A673 (cell line): ENCODE measurements around the gene SMIM35. TPM values are rescaled to one million over a fixed set of nuclear protein-coding genes. Genes with fewer than 3 reads are reported as not detected.

Source experiments
- BruUV-seq: library from RNA; stranded (reverse); fragments of 400-500 nt; replicated peaks from 2 replicates; lab custom pipeline; 2021; lab: Mats Ljungman, UMichigan
- CTCF ChIA-PET: fragments of 300-600 bp; sonication (Branson Sonifier 250); formaldehyde crosslinking; loops from one replicate; lab custom pipeline; 2022; ENCODE audit warnings: antibody characterized with exemption; lab: Charles Lee
- POLR2A ChIA-PET: fragments of 300-600 bp; sonication (Branson Sonifier 250); formaldehyde crosslinking; loops from one replicate; lab custom pipeline; 2022; ENCODE audit warnings: antibody characterized with exemption; ENCODE audit not compliant: low non-redundant PET; lab: Charles Lee
- DNase-seq: peaks from one replicate; pipeline ENCODE4 v3.0.0-alpha.2; 2015; ENCODE audit warnings: low spot score
- H3K27ac ChIP-seq: fragments of 200-600 bp; sonication (generic); 2 replicates; pipeline ENCODE4 v1.5.1; 2016; ENCODE audit warnings: mixed run types, low read depth, mild to moderate bottlenecking, mixed read lengths, antibody characterized with exemption, low read length; ENCODE audit not compliant: poor library complexity, severe bottlenecking
- H3K27me3 ChIP-seq: fragments of 200-600 bp; sonication (generic); replicated peaks from 2 replicates; pipeline ENCODE4 v1.6.1; 2017; ENCODE audit warnings: mixed run types, low read depth, mild to moderate bottlenecking, mixed read lengths, antibody characterized with exemption, low read length; ENCODE audit not compliant: insufficient read depth, poor library complexity
- H3K36me3 ChIP-seq: fragments of 200-600 bp; sonication (generic); 2 replicates; pipeline ENCODE4 v1.6.1; 2016; ENCODE audit warnings: mixed run types, mild to moderate bottlenecking, mixed read lengths, antibody characterized with exemption, low read length; ENCODE audit not compliant: insufficient read depth, poor library complexity, severe bottlenecking
- H3K4me1 ChIP-seq: fragments of 200-600 bp; sonication (generic); 2 replicates; pipeline ENCODE4 v1.6.1; 2017; ENCODE audit warnings: mixed run types, mild to moderate bottlenecking, mixed read lengths, antibody characterized with exemption, low read length; ENCODE audit not compliant: insufficient read depth, poor library complexity, severe bottlenecking
- H3K4me3 ChIP-seq: fragments of 200-600 bp; sonication (generic); 2 replicates; pipeline ENCODE4 v1.5.1; 2016; ENCODE audit warnings: low read depth, mixed run types, mild to moderate bottlenecking, mixed read lengths, low read length; ENCODE audit not compliant: poor library complexity, severe bottlenecking
- H3K9me3 ChIP-seq: fragments of 200-600 bp; sonication (generic); 2 replicates; pipeline ENCODE4 v1.6.1; 2016; ENCODE audit warnings: mixed run types, low read depth, mild to moderate bottlenecking, mixed read lengths, antibody characterized with exemption, low read length; ENCODE audit not compliant: poor library complexity, severe bottlenecking
- CTCF ChIP-seq: fragments of 300-800, 200-600 bp; sonication (generic); conservative IDR thresholded peaks from 2 replicates; pipeline ENCODE4 v1.5.1; 2017; ENCODE audit warnings: low read depth, mild to moderate bottlenecking, antibody characterized with exemption, low read length, moderate library complexity, mixed read lengths
- EZH2 ChIP-seq: fragments of 200-600 bp; sonication (generic); IDR thresholded peaks from 2 replicates; pipeline ENCODE4 v1.6.1; 2017; ENCODE audit warnings: borderline replicate concordance, low read depth, mild to moderate bottlenecking, mixed read lengths, antibody characterized with exemption, low read length; ENCODE audit not compliant: poor library complexity, severe bottlenecking
- intact Hi-C: fragments of 100-400 bp; cut with micrococcal nuclease; formaldehyde crosslinking; loops from one replicate; pipeline ENCODE4 v1.10.0; 2022; ENCODE audit not compliant: unreplicated experiment
- total RNA-seq: library from RNA; stranded (reverse); gene quantifications from 2 replicates; pipeline ENCODE4 v1.2.3, GENCODE V29; 2021

The SMIM35 gene
- total RNA-seq, 1 experiment from 2014 or later = not detected

- Histone ChIP-seq H3K4me3 (no peak overlapping the region), H3K27me3 (no peaks in the 10 kb centered on the region), H3K27ac (no peak overlapping the region), H3K36me3 (no peaks in the 10 kb centered on the region), H3K4me1 (no peaks in the 10 kb centered on the region), H3K9me3 (no peaks in the 10 kb centered on the region)
- no TSS peak for BruUV-seq
- CTCF ChIA-PET = no interaction called here
- TF ChIP-seq EZH2 = no peak
- TF ChIP-seq CTCF = no peak
- POLR2A ChIA-PET = no interaction called here
- no peak for DNase-seq
- intact Hi-C loops = no loop called here
These were observed 42.9 kb upstream of the SMIM35 start for GRCh38 chr11:118129471-118130172.

GRCh38 chr11:118128721-118129470, 42.1 kb upstream of the SMIM35 start:
- H3K9me3 ChIP-seq = no peaks in the 10 kb centered on the region

GRCh38 chr11:118128310-118128709, 41.5 kb upstream of the SMIM35 start:
- Histone ChIP-seq H3K9me3 (no peaks in the 10 kb centered on the region), H3K27me3 (no peaks in the 10 kb centered on the region), H3K4me3 (no peak overlapping the region), H3K27ac (no peak overlapping the region), H3K36me3 (no peaks in the 10 kb centered on the region), H3K4me1 (no peaks in the 10 kb centered on the region)
- DNase-seq = no peak
- ChIA-PET CTCF (no interaction called here), POLR2A (no interaction called here)
- BruUV-seq = no TSS peak
- intact Hi-C loops = no loop called here
- TF ChIP-seq CTCF = no peak
- TF ChIP-seq EZH2 = no peak

More at GRCh38 chr11:118128721-118129470, 42.1 kb upstream of the SMIM35 start:
- Histone ChIP-seq H3K4me3 (no peak overlapping the region), H3K36me3 (no peaks in the 10 kb centered on the region), H3K27me3 (no peaks in the 10 kb centered on the region), H3K27ac (no peak overlapping the region), H3K4me1 (no peaks in the 10 kb centered on the region)
- ChIA-PET POLR2A (no interaction called here), CTCF (no interaction called here)
- BruUV-seq = no TSS peak
- TF ChIP-seq EZH2 (no peak), CTCF (no peak)
- intact Hi-C loops = no loop called here
- no peak for DNase-seq
